Measurements from ENCODE around the gene SCARB1. TPM values are rescaled to one million over a fixed set of nuclear protein-coding genes. Genes with fewer than 3 reads are reported as not detected.

Gene SCARB1
- total and polyA plus RNA-seq, 9 of the 15 experiments (the other 6 are each of a cell fraction or from before 2014, with no cell fraction given), result 0.56 to 157 (median 52.8) TPM

- intact Hi-C loops (cut with micrococcal nuclease) (no loop called here), in situ Hi-C loops (cut with MboI) (no loop called here)
- H2AFZ ChIP-seq (ENCODE audit: low read depth, low read length), result no peak overlapping the region
- H3K9me3 ChIP-seq (replicated peaks; ENCODE audit: control insufficient read depth, insufficient read depth, low read depth, low read length), result no peaks in the 10 kb centered on the region
- H3K27ac ChIP-seq (ENCODE audit: extremely low read depth, low read depth, low read length), result no peak overlapping the region
- no peak for DNase-seq (ENCODE audit: extremely low read depth in 1 of 4, low spot score in 3 of 4)
- no TSS peak for BruUV-seq (replicated peaks)
- peaks cover 6% of the 10 kb centered on the region for H4K20me1 ChIP-seq (replicated peaks; ENCODE audit: control insufficient read depth, insufficient read depth, low read length)
- peaks cover 87% of the 10 kb centered on the region for H3K36me3 ChIP-seq (ENCODE audit: control insufficient read depth, insufficient read depth, low read length)
- CTCF ChIA-PET (ENCODE audit: low intra/inter-chr PET ratio), result no interaction called here
- H3K4me3 ChIP-seq, result no peak overlapping the region
- H3K4me2 ChIP-seq (ENCODE audit: insufficient read depth, low read length), result no peak overlapping the region
- FAIRE-seq, result no peak
- no peak for ATAC-seq
- H3K79me2 ChIP-seq (ENCODE audit: control insufficient read depth, insufficient read depth, low read length), result peaks cover 20% of the 10 kb centered on the region; the same call in 2 of the 3 replicates
- 91% methylated on average over 30 of the region's 38 CpGs for WGBS (ENCODE audit: insufficient coverage, low coverage, missing lambda C conversion rate)
- POLR2A ChIA-PET, result interaction anchor here (1.5 kb wide), 1 partner anchor 99 kb away, joined by 5 read pairs; the partner anchor contains the start of gene UBC
- peaks cover 4% of the 10 kb centered on the region for H3K9me1 ChIP-seq (ENCODE audit: control insufficient read depth, insufficient read depth, low read length)
- TF ChIP-seq CBX8 (IDR thresholded peaks at IDR 0.05; ENCODE audit: borderline replicate concordance, extremely low read depth, low read depth, low read length, poor library complexity, severe bottlenecking), result no peak
- TF ChIP-seq EP400 (IDR thresholded peaks at IDR 0.05), result no peak
- TF ChIP-seq ZEB2 (IDR thresholded peaks at IDR 0.05), result no peak
- no peak for TF ChIP-seq KLF16 (IDR thresholded peaks at IDR 0.05)
- no peak for TF ChIP-seq ZNF696 (CRISPR knock-in tag; conservative IDR thresholded peaks at IDR 0.05)
- TF ChIP-seq ZNF592 (IDR thresholded peaks at IDR 0.05), result no peak
- no peak for TF ChIP-seq ZNF274 (IDR thresholded peaks at IDR 0.05; ENCODE audit: borderline replicate concordance, low read depth, low read length)
- no peak for TF ChIP-seq THRA (IDR thresholded peaks at IDR 0.05)
- TF ChIP-seq SREBF2 (CRISPR knock-in tag; IDR thresholded peaks at IDR 0.05), result no peak
- H3K27me3 ChIP-seq (ENCODE audit: control insufficient read depth in 2 of 2, insufficient read depth in 2 of 2, low read length in 2 of 2), result no peaks in the 10 kb centered on the region
- peaks cover 0 to 11% of the 10 kb centered on the region in 2 experiments; a peak in 1 of 5 replicates for H3K4me1 ChIP-seq (replicated peaks in 1 of 2; ENCODE audit: control insufficient read depth in 2 of 2, insufficient read depth in 2 of 2, low read length in 2 of 2)
- peak overlapping the region in 1 of 2 experiments; percentile 35; a peak in 1 of 4 replicates for H3K9ac ChIP-seq (ENCODE audit: insufficient read depth in 1 of 2, low read depth in 2 of 2, low read length in 2 of 2)
These were observed 48.7 kb downstream of the SCARB1 start for GRCh38 chr12:124814741-124815613.
